Measurements from ENCODE around the gene NHERF2. TPM values are rescaled to one million over a fixed set of nuclear protein-coding genes. Genes with fewer than 3 reads are reported as not detected.
A peak's percentile ranks its signal among the peaks of the same experiment; 100 is the strongest.

Gene NHERF2
- total RNA-seq, 1 experiment from 2014 or later: 174 TPM

- ChIA-PET POLR2A (interaction anchor here (0.6 to 1.1 kb wide), 4 partner anchors 9 to 132 kb away, joined by 3 to 6 read pairs (median 4); no protein-coding TSS in a partner anchor), CTCF (interaction anchor here (0.5 to 1.7 kb wide), 11 partner anchors 8 to 606 kb away, joined by 3 to 22 read pairs (median 5); partner anchors contain the start of genes NTHL1 and TSC2)
- intact Hi-C loops (cut with micrococcal nuclease; ENCODE audit: unreplicated experiment) (loop anchor here (10.0 kb wide), 1 partner anchor 122 kb away; the partner anchor contains the start of gene RAB26), in situ Hi-C loops (cut with HindIII; ENCODE audit: low pct_unique_long_range_greater_than_20kb, low sequenced_read_pairs) (no loop called here)
- peak overlapping the region; percentile 79 for H3K27ac ChIP-seq (ENCODE audit: low read length)
- H3K4me1 ChIP-seq (ENCODE audit: control insufficient read depth, insufficient read depth, low read length): peaks cover 19% of the 10 kb centered on the region
- BruUV-seq (replicated peaks): no TSS peak
- H3K9me3 ChIP-seq (ENCODE audit: control insufficient read depth, insufficient read depth, low read depth, low read length): no peaks in the 10 kb centered on the region
- peak; percentile 67 for ATAC-seq
- no peaks in the 10 kb centered on the region; the same call in 1 of the 2 replicates for H3K36me3 ChIP-seq (ENCODE audit: control insufficient read depth, insufficient read depth, low read length)
- H3K4me3 ChIP-seq (ENCODE audit: low read depth in 2 of 2, low read length in 2 of 2): peak overlapping the region; percentile 35 to 47
- no peaks in the 10 kb centered on the region for H3K27me3 ChIP-seq (ENCODE audit: control insufficient read depth, insufficient read depth, low read length)
- DNase-seq (ENCODE audit: low read depth, low spot score): no peak
- TF ChIP-seq SIN3A (IDR thresholded peaks at IDR 0.05; ENCODE audit: borderline replicate concordance, insufficient read depth, low read depth, low read length): no peak
- no peak for TF ChIP-seq TCF7L2 (IDR thresholded peaks at IDR 0.05; ENCODE audit: low read depth, low read length)
- 0 out of 2 replicates have a peak, but pooled peaks have one; percentile 50 for TF ChIP-seq CTCF (IDR thresholded peaks at IDR 0.05)
These were observed 4.0 kb upstream of the NHERF2 start for GRCh38 chr16:2022723-2023091.

- Histone ChIP-seq H3K36me3 (ENCODE audit: control insufficient read depth, insufficient read depth, low read length) (no peaks in the 10 kb centered on the region; the same call in 1 of the 2 replicates), H3K4me1 (ENCODE audit: control insufficient read depth, insufficient read depth, low read length) (peaks cover 25% of the 10 kb centered on the region), H3K9me3 (ENCODE audit: control insufficient read depth, insufficient read depth, low read depth, low read length) (no peaks in the 10 kb centered on the region), H3K4me3 (ENCODE audit: low read depth in 2 of 2, low read length in 2 of 2) (peak overlapping the region; percentile 35 to 47), H3K27ac (ENCODE audit: low read length) (peak overlapping the region; percentile 79), H3K27me3 (ENCODE audit: control insufficient read depth, insufficient read depth, low read length) (no peaks in the 10 kb centered on the region)
- in situ Hi-C loops (cut with HindIII; ENCODE audit: low pct_unique_long_range_greater_than_20kb, low sequenced_read_pairs) (no loop called here), intact Hi-C loops (cut with micrococcal nuclease; ENCODE audit: unreplicated experiment) (loop anchor here (10.0 kb wide), 1 partner anchor 121 kb away; the partner anchor contains the start of gene RAB26)
- CTCF ChIA-PET: interaction anchor here (0.6 to 1.7 kb wide), 10 partner anchors 8 to 215 kb away, joined by 3 to 22 read pairs (median 5); partner anchors contain the start of genes NTHL1 and TSC2
- peak; percentile 63 for DNase-seq (ENCODE audit: low read depth, low spot score)
- peak; percentile 80 for ATAC-seq
- POLR2A ChIA-PET: interaction anchor here (0.5 to 1.1 kb wide), 5 partner anchors 22 to 539 kb away, joined by 3 to 8 read pairs (median 4); no protein-coding TSS in a partner anchor
- no TSS peak for BruUV-seq (replicated peaks)
- TF ChIP-seq REST (IDR thresholded peaks at IDR 0.05; ENCODE audit: insufficient read depth in 1 of 2, low read depth in 2 of 2, low read length in 1 of 2) (peak in 1 of 2 experiments; percentile 67; a peak in 1 of 4 replicates), POLR2AphosphoS5 (IDR thresholded peaks at IDR 0.05; ENCODE audit: low read depth, low read length) (peak; percentile 41; the same call in 1 of the 2 replicates), SIN3A (IDR thresholded peaks at IDR 0.05; ENCODE audit: borderline replicate concordance, insufficient read depth, low read depth, low read length) (peak; percentile 56; the same call in 1 of the 2 replicates), CTCF (IDR thresholded peaks at IDR 0.05) (peak; percentile 96), TCF7L2 (IDR thresholded peaks at IDR 0.05; ENCODE audit: low read depth, low read length) (no peak)
These were observed 3.3 kb upstream of the NHERF2 start for GRCh38 chr16:2023092-2024031.

Data from Panc1 (cell line).